ENCODE measurements around the gene CLCN3.
A peak's percentile ranks its signal among the peaks of the same experiment; 100 is the strongest.
"Not testable (repeated sequence)": the region's sequence is repeated elsewhere in the genome, so short reads cannot be mapped to it uniquely, and the experiment has no call there.

CLCN3 gene

GRCh38 chr4:169655401-169655800 is 35.0 kb downstream of the CLCN3 start:
- DNase-seq (ENCODE audit: low read depth in 1 of 2, low spot score in 1 of 2), result no peak

- no peak for DNase-seq (ENCODE audit: low read depth in 1 of 2, low spot score in 1 of 2)
These were observed 37.2 kb downstream of the CLCN3 start for GRCh38 chr4:169657470-169658107.

GRCh38 chr4:169658196-169658595 is 37.8 kb downstream of the CLCN3 start:
- no peak for DNase-seq (ENCODE audit: low read depth in 1 of 2, low spot score in 1 of 2)

- no peak for DNase-seq (ENCODE audit: low read depth in 1 of 2, low spot score in 1 of 2)
These were observed 38.8 kb downstream of the CLCN3 start for GRCh38 chr4:169658975-169659715.

- peak in 1 of 2 donors; percentile 34 for DNase-seq (ENCODE audit: low read depth in 1 of 2, low spot score in 1 of 2)
These were observed 39.6 kb downstream of the CLCN3 start for GRCh38 chr4:169659716-169660670.

GRCh38 chr4:169660929-169661328 is 40.6 kb downstream of the CLCN3 start:
- DNase-seq (ENCODE audit: low read depth in 1 of 2, low spot score in 1 of 2), result no peak

GRCh38 chr4:169661761-169662160 is 41.4 kb downstream of the CLCN3 start:
- DNase-seq (ENCODE audit: low read depth in 1 of 2, low spot score in 1 of 2), result no peak

- DNase-seq (ENCODE audit: low read depth in 1 of 2, low spot score in 1 of 2), result no peak
These were observed 41.8 kb downstream of the CLCN3 start for GRCh38 chr4:169662206-169662605.

GRCh38 chr4:169663402-169663801 is 43.0 kb downstream of the CLCN3 start:
- no peak for DNase-seq (ENCODE audit: low read depth in 1 of 2, low spot score in 1 of 2)

GRCh38 chr4:169663831-169664230 is 43.5 kb downstream of the CLCN3 start:
- no peak for DNase-seq (ENCODE audit: low read depth in 1 of 2, low spot score in 1 of 2)

- DNase-seq (ENCODE audit: low read depth in 1 of 2, low spot score in 1 of 2), result no peak
These were observed 44.2 kb downstream of the CLCN3 start for GRCh38 chr4:169664615-169665014.

GRCh38 chr4:169665046-169665737 is 44.8 kb downstream of the CLCN3 start:
- no peak for DNase-seq (ENCODE audit: low read depth in 1 of 2, low spot score in 1 of 2)

GRCh38 chr4:169668069-169668721 is 47.8 kb downstream of the CLCN3 start:
- no peak for DNase-seq (ENCODE audit: low read depth in 1 of 2, low spot score in 1 of 2)

- no peak for DNase-seq (ENCODE audit: low read depth in 1 of 2, low spot score in 1 of 2)
These were observed 55.4 kb downstream of the CLCN3 start for GRCh38 chr4:169675825-169676224.

GRCh38 chr4:169677150-169677748 is 56.9 kb downstream of the CLCN3 start:
- DNase-seq (ENCODE audit: low read depth in 1 of 2, low spot score in 1 of 2), result no peak

- not testable (repeated sequence) for DNase-seq (ENCODE audit: low read depth in 1 of 2, low spot score in 1 of 2)
These were observed 58.1 kb downstream of the CLCN3 start for GRCh38 chr4:169678486-169678885.

- not testable (repeated sequence) for DNase-seq (ENCODE audit: low read depth in 1 of 2, low spot score in 1 of 2)
These were observed 58.7 kb downstream of the CLCN3 start for GRCh38 chr4:169678951-169679591.

GRCh38 chr4:169682372-169683047 is 62.1 kb downstream of the CLCN3 start:
- no peak for DNase-seq (ENCODE audit: low read depth in 1 of 2, low spot score in 1 of 2)

GRCh38 chr4:169689681-169690080 is 69.3 kb downstream of the CLCN3 start:
- no peak for DNase-seq (ENCODE audit: low read depth in 1 of 2, low spot score in 1 of 2)
